ENCODE data around the gene JAKMIP3. TPM values are rescaled to one million over a fixed set of nuclear protein-coding genes. Genes with fewer than 3 reads are reported as not detected.
A peak's percentile ranks its signal among the peaks of the same experiment; 100 is the strongest.

The JAKMIP3 gene
- total and polyA plus RNA-seq, 12 donors: 0.18 to 7.0 (median 0.79) TPM

GRCh38 chr10:132094581-132095234, 29.0 kb downstream of the JAKMIP3 start:
- TF ChIP-seq, protein P1, sequence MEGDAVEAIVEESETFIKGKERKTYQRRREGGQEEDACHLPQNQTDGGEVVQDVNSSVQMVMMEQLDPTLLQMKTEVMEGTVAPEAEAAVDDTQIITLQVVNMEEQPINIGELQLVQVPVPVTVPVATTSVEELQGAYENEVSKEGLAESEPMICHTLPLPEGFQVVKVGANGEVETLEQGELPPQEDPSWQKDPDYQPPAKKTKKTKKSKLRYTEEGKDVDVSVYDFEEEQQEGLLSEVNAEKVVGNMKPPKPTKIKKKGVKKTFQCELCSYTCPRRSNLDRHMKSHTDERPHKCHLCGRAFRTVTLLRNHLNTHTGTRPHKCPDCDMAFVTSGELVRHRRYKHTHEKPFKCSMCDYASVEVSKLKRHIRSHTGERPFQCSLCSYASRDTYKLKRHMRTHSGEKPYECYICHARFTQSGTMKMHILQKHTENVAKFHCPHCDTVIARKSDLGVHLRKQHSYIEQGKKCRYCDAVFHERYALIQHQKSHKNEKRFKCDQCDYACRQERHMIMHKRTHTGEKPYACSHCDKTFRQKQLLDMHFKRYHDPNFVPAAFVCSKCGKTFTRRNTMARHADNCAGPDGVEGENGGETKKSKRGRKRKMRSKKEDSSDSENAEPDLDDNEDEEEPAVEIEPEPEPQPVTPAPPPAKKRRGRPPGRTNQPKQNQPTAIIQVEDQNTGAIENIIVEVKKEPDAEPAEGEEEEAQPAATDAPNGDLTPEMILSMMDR (IDR thresholded peaks at IDR 0.05): no peak
- TF ChIP-seq POLR2A (IDR thresholded peaks at IDR 0.05): no peak
- Histone ChIP-seq H3K4me3 (no peak overlapping the region), H3K36me3 (replicated peaks in 1 of 2) (no peaks in the 10 kb centered on the region), H3K4me1 (replicated peaks in 1 of 2) (no peaks in the 10 kb centered on the region), H3K27me3 (no peaks in the 10 kb centered on the region), H3K9me3 (replicated peaks in 1 of 3) (no peaks in the 10 kb centered on the region), H3K27ac (no peak overlapping the region)
- 59 to 85% (median 82%) methylated on average over 7 to 9 of the region's 9 CpGs for WGBS, 4 donors
- peak in 1 of 7 donors; percentile 39 for DNase-seq
- intact Hi-C loops (cut with DNase I): no loop called here

DNA sequence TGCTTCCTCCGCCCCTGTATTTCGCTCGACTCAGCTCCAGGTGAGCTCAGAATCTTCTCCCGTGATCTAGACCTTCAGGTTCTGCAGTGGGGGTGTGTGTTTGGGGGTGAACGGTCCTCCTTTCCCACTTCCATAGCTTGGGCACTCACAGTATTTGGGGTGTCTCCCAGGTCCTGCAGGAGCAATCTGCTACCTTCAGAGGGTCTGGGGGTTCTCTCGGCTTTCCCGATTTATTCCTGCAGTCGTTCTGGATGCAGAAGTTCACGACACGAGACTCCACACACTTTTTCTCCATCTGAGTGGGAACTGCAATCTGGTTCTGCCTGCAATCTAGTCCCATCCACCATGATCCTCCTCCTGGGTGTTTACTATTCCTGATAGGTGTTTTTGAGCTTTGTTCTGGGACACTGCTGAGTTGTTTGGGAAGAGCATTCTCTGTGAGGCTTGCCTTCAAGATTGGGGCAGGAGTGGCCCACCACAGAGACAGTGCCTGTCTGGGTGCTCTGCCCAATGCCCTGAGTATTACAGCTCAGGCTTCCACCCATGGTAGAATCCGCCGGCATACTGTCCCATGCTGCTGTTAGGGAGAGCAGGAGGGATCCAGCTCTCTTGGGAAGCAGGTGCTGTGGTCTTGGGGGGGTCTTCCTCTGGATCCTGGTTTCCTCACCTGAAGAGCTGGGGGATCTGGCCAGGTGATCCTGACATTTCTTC, 29.8 kb downstream of the JAKMIP3 start:
- Histone ChIP-seq H3K9me3 (replicated peaks in 1 of 3) (no peaks in the 10 kb centered on the region), H3K27me3 (no peaks in the 10 kb centered on the region), H3K4me3 (no peak overlapping the region), H3K36me3 (replicated peaks in 1 of 2) (no peaks in the 10 kb centered on the region), H3K4me1 (replicated peaks in 1 of 2) (no peaks in the 10 kb centered on the region), H3K27ac (no peak overlapping the region)
- no peak for DNase-seq
- 91 to 95% (median 93%) methylated on average over 10 to 12 of the region's 12 CpGs for WGBS, 4 donors
- no peak for TF ChIP-seq POLR2A (IDR thresholded peaks at IDR 0.05)
- TF ChIP-seq, protein P1 (IDR thresholded peaks at IDR 0.05): no peak
- intact Hi-C loops (cut with DNase I): no loop called here

GRCh38 chr10:132096223-132096622, 30.5 kb downstream of the JAKMIP3 start:
- Histone ChIP-seq H3K9me3 (replicated peaks in 1 of 3) (no peaks in the 10 kb centered on the region), H3K27me3 (no peaks in the 10 kb centered on the region), H3K4me3 (no peak overlapping the region), H3K36me3 (replicated peaks in 1 of 2) (no peaks in the 10 kb centered on the region), H3K27ac (no peak overlapping the region), H3K4me1 (replicated peaks in 1 of 2) (no peaks in the 10 kb centered on the region)
- 16 to 35% (median 20%) methylated on average over 6 of the region's 6 CpGs for WGBS, 4 donors
- peak; percentile 59 to 84 (median 77) for DNase-seq
- no peak for TF ChIP-seq POLR2A (IDR thresholded peaks at IDR 0.05)
- TF ChIP-seq, protein P1 (IDR thresholded peaks at IDR 0.05): no peak
- intact Hi-C loops (cut with DNase I): no loop called here

DNA sequence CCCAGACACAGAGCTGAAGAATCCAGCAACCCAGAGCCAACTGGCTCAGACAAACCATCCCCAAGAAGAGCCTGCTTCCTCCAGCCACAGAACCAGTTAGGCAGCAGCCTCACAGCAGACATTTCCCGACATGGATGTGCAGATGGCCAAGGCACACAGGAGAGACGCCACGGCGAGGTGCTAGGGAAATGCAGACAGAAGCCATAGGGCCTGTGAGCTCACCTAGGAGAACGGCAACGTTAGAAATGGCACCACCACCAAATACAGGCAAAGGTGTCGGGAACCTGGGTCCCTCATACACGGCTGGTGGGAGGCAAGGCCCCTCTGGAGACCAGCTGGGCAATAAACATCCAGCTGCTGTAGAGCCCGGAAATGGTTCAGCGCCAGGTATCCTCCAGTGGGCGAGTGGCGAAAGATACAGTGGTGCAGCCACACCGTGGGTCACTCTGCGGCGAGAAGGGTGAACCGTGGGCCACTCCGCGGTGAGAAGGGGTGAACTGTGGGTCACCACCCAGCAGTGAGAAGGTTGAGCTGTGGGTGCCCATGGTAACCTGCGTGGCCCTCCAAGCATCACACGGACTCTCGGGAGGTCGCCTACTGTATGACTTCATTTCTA, 31.2 kb downstream of the JAKMIP3 start:
- intact Hi-C loops (cut with DNase I): no loop called here
- DNase-seq: peak in 1 of 7 donors; percentile 41
- 91 to 95% (median 92%) methylated on average over 22 of the region's 22 CpGs for WGBS, 4 donors

More for the DNA sequence above, 31.2 kb downstream of the JAKMIP3 start:
- H3K27me3 ChIP-seq: no peaks in the 10 kb centered on the region
- H3K36me3 ChIP-seq (replicated peaks in 1 of 2): no peaks in the 10 kb centered on the region
- H3K9me3 ChIP-seq (replicated peaks in 1 of 3): no peaks in the 10 kb centered on the region
- no peak overlapping the region for H3K27ac ChIP-seq
- no peaks in the 10 kb centered on the region for H3K4me1 ChIP-seq (replicated peaks in 1 of 2)
- no peak overlapping the region for H3K4me3 ChIP-seq
- no peak for TF ChIP-seq POLR2A (IDR thresholded peaks at IDR 0.05)
- TF ChIP-seq, protein P1 (IDR thresholded peaks at IDR 0.05): no peak

Data from adrenal gland (tissue), 12 donors.